Measurements from ENCODE around the gene VPS13D. TPM values are rescaled to one million over a fixed set of nuclear protein-coding genes. Genes with fewer than 3 reads are reported as not detected.

The VPS13D gene
- total and polyA plus RNA-seq, 10 of the 15 experiments (the other 5 are each of a cell fraction or from before 2014, with no cell fraction given): 1.4 to 16.9 (median 8.5) TPM

DNA sequence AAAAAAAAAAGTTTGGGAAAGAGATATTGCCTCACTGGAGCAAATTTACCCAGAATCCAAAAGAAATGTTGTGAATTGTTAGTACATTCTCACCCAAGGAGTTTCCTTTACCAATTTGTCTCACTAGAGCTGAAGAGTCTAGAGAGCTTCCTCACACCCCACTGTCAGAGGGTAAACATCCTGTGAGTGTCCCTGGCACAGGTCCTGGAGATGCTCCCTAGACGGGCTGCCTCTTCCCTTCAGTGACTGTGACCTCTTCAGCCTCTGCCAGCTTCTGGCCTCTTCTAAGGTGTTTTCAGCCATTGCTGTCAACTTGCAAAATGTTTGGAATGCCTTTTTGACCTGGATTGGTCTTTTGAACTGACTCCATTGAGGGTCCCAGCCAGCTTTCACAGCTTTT, 228.7 kb downstream of the VPS13D start:
- Histone ChIP-seq H3K9me3 (replicated peaks; ENCODE audit: control insufficient read depth, insufficient read depth, low read length) (no peaks in the 10 kb centered on the region), H3K36me3 (ENCODE audit: control insufficient read depth in 2 of 2, insufficient read depth in 2 of 2, low read length in 1 of 2) (peaks cover 3 to 11% of the 10 kb centered on the region in 2 experiments; a peak in 3 of 4 replicates), H3K27me3 (replicated peaks in 1 of 2; ENCODE audit: control insufficient read depth in 2 of 2, insufficient read depth in 2 of 2, low read length in 1 of 2) (no peaks in the 10 kb centered on the region; a peak in 1 of 4 replicates), H3K4me3 (no peak overlapping the region), H4K20me1 (ENCODE audit: control insufficient read depth, insufficient read depth) (no peaks in the 10 kb centered on the region), H3K9ac (ENCODE audit: control insufficient read depth, insufficient read depth, low read length) (no peak overlapping the region), H3K4me1 (ENCODE audit: control insufficient read depth, insufficient read depth, low read length) (no peaks in the 10 kb centered on the region), H3K4me2 (ENCODE audit: control insufficient read depth, insufficient read depth) (no peak overlapping the region), H3K79me2 (ENCODE audit: control insufficient read depth, insufficient read depth, low read length) (no peaks in the 10 kb centered on the region), H3K27ac (ENCODE audit: control insufficient read depth, insufficient read depth) (no peak overlapping the region), H2AFZ (ENCODE audit: control insufficient read depth, low read depth, low read length) (no peak overlapping the region)
- ATAC-seq: no peak
- no peak for DNase-seq (ENCODE audit: low read depth, low spot score)
- ChIA-PET RAD21 (ENCODE audit: unreplicated experiment) (no interaction called here), POLR2A (no interaction called here), CTCF (interaction anchor here (0.9 kb wide), 1 partner anchor 50 kb away, joined by 3 read pairs; no protein-coding TSS in a partner anchor), SMC1A (ENCODE audit: uncharacterized antibody, unreplicated experiment) (no interaction called here)
- intact Hi-C loops (cut with micrococcal nuclease; ENCODE audit: unreplicated experiment) (no loop called here), in situ Hi-C loops (cut with MboI) (no loop called here)
- BruUV-seq (replicated peaks): no TSS peak
- no peak for FAIRE-seq
- 93% methylated on average over 1 of the region's 1 CpG for WGBS (ENCODE audit: insufficient coverage, insufficient replicate concordance, low lambda C conversion rate, missing lambda C conversion rate)
- TF ChIP-seq KAT2A (conservative IDR thresholded peaks at IDR 0.05; ENCODE audit: control insufficient read depth, low read depth, low read length): no peak
- TF ChIP-seq SUPT20H (IDR thresholded peaks at IDR 0.05; ENCODE audit: borderline replicate concordance, control insufficient read depth, low read depth, low read length): no peak
- TF ChIP-seq POLR2AphosphoS2 (IDR thresholded peaks at IDR 0.05; ENCODE audit: low read depth, low read length): no peak
- no peak for TF ChIP-seq USF2 (IDR thresholded peaks at IDR 0.05; ENCODE audit: borderline replicate concordance, low read depth, low read length)
- TF ChIP-seq, protein P1, sequence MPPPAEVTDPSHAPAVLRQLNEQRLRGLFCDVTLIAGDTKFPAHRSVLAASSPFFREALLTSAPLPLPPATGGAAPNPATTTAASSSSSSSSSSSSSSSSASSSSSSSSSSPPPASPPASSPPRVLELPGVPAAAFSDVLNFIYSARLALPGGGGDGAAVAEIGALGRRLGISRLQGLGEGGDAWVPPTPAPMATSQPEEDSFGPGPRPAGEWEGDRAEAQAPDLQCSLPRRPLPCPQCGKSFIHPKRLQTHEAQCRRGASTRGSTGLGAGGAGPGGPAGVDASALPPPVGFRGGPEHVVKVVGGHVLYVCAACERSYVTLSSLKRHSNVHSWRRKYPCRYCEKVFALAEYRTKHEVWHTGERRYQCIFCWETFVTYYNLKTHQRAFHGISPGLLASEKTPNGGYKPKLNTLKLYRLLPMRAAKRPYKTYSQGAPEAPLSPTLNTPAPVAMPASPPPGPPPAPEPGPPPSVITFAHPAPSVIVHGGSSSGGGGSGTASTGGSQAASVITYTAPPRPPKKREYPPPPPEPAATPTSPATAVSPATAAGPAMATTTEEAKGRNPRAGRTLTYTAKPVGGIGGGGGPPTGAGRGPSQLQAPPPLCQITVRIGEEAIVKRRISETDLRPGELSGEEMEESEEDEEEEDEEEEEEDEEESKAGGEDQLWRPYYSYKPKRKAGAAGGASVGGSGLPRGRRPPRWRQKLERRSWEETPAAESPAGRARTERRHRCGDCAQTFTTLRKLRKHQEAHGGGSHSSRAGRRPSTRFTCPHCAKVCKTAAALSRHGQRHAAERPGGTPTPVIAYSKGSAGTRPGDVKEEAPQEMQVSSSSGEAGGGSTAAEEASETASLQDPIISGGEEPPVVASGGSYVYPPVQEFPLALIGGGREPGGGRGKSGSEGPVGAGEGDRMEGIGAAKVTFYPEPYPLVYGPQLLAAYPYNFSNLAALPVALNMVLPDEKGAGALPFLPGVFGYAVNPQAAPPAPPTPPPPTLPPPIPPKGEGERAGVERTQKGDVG (CRISPR knock-in tag; IDR thresholded peaks at IDR 0.05): no peak
- no peak for TF ChIP-seq TBL1XR1 (IDR thresholded peaks at IDR 0.05; ENCODE audit: low read depth, low read length)
- TF ChIP-seq IRF4 (IDR thresholded peaks at IDR 0.05; ENCODE audit: low read depth, low read length): no peak
- TF ChIP-seq, protein P2, sequence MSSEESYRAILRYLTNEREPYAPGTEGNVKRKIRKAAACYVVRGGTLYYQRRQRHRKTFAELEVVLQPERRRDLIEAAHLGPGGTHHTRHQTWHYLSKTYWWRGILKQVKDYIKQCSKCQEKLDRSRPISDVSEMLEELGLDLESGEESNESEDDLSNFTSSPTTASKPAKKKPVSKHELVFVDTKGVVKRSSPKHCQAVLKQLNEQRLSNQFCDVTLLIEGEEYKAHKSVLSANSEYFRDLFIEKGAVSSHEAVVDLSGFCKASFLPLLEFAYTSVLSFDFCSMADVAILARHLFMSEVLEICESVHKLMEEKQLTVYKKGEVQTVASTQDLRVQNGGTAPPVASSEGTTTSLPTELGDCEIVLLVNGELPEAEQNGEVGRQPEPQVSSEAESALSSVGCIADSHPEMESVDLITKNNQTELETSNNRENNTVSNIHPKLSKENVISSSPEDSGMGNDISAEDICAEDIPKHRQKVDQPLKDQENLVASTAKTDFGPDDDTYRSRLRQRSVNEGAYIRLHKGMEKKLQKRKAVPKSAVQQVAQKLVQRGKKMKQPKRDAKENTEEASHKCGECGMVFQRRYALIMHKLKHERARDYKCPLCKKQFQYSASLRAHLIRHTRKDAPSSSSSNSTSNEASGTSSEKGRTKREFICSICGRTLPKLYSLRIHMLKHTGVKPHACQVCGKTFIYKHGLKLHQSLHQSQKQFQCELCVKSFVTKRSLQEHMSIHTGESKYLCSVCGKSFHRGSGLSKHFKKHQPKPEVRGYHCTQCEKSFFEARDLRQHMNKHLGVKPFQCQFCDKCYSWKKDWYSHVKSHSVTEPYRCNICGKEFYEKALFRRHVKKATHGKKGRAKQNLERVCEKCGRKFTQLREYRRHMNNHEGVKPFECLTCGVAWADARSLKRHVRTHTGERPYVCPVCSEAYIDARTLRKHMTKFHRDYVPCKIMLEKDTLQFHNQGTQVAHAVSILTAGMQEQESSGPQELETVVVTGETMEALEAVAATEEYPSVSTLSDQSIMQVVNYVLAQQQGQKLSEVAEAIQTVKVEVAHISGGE (CRISPR knock-in tag; IDR thresholded peaks at IDR 0.05): no peak
- no peak for TF ChIP-seq CBFB (IDR thresholded peaks at IDR 0.05; ENCODE audit: low read depth)
- TF ChIP-seq IRF5 (IDR thresholded peaks at IDR 0.05; ENCODE audit: borderline replicate concordance): no peak
- TF ChIP-seq, protein P3, sequence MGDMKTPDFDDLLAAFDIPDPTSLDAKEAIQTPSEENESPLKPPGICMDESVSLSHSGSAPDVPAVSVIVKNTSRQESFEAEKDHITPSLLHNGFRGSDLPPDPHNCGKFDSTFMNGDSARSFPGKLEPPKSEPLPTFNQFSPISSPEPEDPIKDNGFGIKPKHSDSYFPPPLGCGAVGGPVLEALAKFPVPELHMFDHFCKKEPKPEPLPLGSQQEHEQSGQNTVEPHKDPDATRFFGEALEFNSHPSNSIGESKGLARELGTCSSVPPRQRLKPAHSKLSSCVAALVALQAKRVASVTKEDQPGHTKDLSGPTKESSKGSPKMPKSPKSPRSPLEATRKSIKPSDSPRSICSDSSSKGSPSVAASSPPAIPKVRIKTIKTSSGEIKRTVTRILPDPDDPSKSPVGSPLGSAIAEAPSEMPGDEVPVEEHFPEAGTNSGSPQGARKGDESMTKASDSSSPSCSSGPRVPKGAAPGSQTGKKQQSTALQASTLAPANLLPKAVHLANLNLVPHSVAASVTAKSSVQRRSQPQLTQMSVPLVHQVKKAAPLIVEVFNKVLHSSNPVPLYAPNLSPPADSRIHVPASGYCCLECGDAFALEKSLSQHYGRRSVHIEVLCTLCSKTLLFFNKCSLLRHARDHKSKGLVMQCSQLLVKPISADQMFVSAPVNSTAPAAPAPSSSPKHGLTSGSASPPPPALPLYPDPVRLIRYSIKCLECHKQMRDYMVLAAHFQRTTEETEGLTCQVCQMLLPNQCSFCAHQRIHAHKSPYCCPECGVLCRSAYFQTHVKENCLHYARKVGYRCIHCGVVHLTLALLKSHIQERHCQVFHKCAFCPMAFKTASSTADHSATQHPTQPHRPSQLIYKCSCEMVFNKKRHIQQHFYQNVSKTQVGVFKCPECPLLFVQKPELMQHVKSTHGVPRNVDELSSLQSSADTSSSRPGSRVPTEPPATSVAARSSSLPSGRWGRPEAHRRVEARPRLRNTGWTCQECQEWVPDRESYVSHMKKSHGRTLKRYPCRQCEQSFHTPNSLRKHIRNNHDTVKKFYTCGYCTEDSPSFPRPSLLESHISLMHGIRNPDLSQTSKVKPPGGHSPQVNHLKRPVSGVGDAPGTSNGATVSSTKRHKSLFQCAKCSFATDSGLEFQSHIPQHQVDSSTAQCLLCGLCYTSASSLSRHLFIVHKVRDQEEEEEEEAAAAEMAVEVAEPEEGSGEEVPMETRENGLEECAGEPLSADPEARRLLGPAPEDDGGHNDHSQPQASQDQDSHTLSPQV (IDR thresholded peaks at IDR 0.05): no peak
